LNCAP (cell line): Measurements from ENCODE around the gene ZNF518A.

ENCODE experiments used
- TF ChIP-seq, protein P1 (sequence below): fragments of 450-650 bp; IDR thresholded peaks from 2 replicates; pipeline ENCODE4 v1.5.1; 2017; ENCODE audit warnings: mild to moderate bottlenecking

The ZNF518A gene

GRCh38 chr10:96188421-96188820 is 58.3 kb downstream of the ZNF518A start:
- TF ChIP-seq, protein P1, sequence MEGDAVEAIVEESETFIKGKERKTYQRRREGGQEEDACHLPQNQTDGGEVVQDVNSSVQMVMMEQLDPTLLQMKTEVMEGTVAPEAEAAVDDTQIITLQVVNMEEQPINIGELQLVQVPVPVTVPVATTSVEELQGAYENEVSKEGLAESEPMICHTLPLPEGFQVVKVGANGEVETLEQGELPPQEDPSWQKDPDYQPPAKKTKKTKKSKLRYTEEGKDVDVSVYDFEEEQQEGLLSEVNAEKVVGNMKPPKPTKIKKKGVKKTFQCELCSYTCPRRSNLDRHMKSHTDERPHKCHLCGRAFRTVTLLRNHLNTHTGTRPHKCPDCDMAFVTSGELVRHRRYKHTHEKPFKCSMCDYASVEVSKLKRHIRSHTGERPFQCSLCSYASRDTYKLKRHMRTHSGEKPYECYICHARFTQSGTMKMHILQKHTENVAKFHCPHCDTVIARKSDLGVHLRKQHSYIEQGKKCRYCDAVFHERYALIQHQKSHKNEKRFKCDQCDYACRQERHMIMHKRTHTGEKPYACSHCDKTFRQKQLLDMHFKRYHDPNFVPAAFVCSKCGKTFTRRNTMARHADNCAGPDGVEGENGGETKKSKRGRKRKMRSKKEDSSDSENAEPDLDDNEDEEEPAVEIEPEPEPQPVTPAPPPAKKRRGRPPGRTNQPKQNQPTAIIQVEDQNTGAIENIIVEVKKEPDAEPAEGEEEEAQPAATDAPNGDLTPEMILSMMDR: no peak

DNA sequence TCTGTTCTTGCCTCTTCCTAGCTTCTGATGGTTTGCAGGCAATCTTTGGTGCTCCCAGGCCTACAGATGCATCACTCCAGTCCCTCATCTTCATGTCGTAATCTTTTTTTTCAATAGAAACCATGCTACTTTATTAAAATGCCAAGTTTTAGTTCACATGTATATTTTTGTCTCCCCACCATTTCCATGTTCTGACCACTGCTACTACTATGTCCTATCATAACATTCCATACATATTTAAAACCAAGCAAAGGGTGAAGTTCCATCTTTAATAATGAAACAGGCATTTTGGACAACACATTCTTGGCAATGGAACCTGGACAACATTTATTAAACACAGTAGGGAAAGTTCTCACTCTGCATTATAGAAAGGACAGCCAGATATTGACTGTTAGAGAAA is 58.8 kb downstream of the ZNF518A start:
- TF ChIP-seq, protein P1: no peak

DNA sequence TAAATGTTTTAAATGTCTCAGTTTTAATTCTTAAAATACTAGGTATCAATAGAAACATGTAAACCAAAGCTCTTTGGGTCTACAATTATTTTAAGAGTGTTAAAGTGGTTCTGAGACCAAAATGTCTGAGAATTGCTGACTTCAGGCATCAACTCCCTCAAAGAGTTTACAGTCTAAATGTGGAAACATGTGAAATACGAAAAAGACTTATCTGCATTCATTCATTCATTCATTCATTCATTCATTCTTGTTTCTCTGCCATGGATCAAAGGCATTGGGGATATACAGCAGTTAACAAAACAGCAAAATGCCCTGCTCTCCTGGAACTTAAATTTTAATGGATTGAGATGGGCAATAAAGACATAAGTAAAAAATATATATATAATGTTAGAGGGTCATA is 71.4 kb downstream of the ZNF518A start:
- TF ChIP-seq, protein P1: no peak

DNA sequence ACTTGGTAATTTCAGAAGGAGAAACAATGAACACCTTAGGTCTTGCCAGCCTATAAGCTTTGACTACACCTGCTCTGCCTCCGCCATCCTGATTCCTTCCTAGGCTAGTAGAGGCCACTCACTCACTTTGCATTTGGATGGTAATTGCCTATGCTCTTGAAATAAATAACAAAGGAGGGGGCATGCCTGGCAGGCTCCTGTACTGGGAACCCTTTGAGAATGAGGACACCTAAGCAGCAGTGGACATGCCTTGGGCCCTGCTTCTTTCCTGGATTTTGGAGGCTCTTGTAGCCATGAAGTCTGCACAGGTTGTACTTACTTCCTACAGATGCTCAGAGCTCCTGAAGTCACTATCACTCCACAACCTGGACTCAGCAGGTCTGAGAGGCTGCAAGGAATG is 75.5 kb downstream of the ZNF518A start:
- TF ChIP-seq, protein P1: no peak

GRCh38 chr10:96208271-96208670 is 78.2 kb downstream of the ZNF518A start:
- TF ChIP-seq, protein P1: no peak

DNA sequence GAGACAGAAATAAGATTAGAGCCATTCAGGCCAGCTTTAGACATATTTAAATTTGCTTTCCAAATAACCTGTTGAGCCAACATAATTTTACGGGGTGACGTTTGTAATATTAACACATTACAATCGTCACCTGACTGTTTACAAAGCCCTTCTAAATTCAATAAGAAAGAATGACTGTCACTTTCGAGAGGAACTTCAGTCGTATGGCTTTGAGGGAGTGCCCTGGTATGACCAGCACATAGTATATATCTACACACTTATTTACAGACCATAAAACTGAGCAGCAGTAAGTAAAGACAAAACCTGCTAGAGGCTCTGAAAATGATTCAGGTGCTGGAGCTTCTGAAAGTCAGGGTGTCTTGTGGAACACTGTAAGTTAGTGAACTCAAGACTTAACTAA is 78.8 kb downstream of the ZNF518A start:
- TF ChIP-seq, protein P1: no peak

GRCh38 chr10:96211764-96212163 is 81.7 kb downstream of the ZNF518A start:
- TF ChIP-seq, protein P1: no peak

- TF ChIP-seq, protein P1: no peak
These were observed 82.8 kb downstream of the ZNF518A start for GRCh38 chr10:96212911-96213310.
